HepG2 (cell line): ENCODE results near the gene RAD51C. TPM values are rescaled to one million over a fixed set of nuclear protein-coding genes. Genes with fewer than 3 reads are reported as not detected.

Experiments
- ADNP ChIP-seq: sonication (generic); formaldehyde crosslinking; IDR thresholded peaks from 2 replicates; pipeline ENCODE4 v1.4.0; 2020; ENCODE audit warnings: missing genetic modification reagents
- AGO1 ChIP-seq: fragments of 200-400 bp; formaldehyde crosslinking; IDR thresholded peaks from 2 replicates; pipeline ENCODE4 v1.6.1; 2017; ENCODE audit warnings: mild to moderate bottlenecking, low read depth, low read length, moderate library complexity; ENCODE audit not compliant: poor library complexity, severe bottlenecking
- EED ChIP-seq: sonication (generic); formaldehyde crosslinking; IDR thresholded peaks from 2 replicates; pipeline ENCODE4 v1.5.0; 2020; ENCODE audit warnings: mild to moderate bottlenecking, missing genetic modification reagents
- EHMT2 ChIP-seq: fragments of 200-600 bp; sonication (generic); IDR thresholded peaks from 2 replicates; pipeline ENCODE4 v1.7.0; 2017; ENCODE audit warnings: antibody characterized with exemption, low read depth, low read length, borderline replicate concordance
- ELF1 ChIP-seq: sonication (generic); formaldehyde crosslinking; IDR thresholded peaks from 2 replicates; pipeline ENCODE4 v1.4.0; 2020; ENCODE audit warnings: missing genetic modification reagents
- JUNB ChIP-seq: sonication (generic); formaldehyde crosslinking; IDR thresholded peaks from 2 replicates; pipeline ENCODE4 v1.8.0; 2022; ENCODE audit warnings: missing genetic modification reagents, mild to moderate bottlenecking, borderline replicate concordance
- POLR2A ChIP-seq, 2 experiments: IDR thresholded peaks; 2 replicates each; pipeline ENCODE4 v1.6.1; 2011; ENCODE audit warnings: low read depth in 2 of 2, low read length in 2 of 2, mild to moderate bottlenecking in 1 of 2, moderate library complexity in 1 of 2; ENCODE audit not compliant: insufficient read depth in 1 of 2
- SIX4 ChIP-seq: sonication (generic); formaldehyde crosslinking; IDR thresholded peaks from 2 replicates; pipeline ENCODE4 v1.4.0; 2020; ENCODE audit warnings: missing genetic modification reagents
- TAF15 ChIP-seq: fragments of 200-400 bp; formaldehyde crosslinking; IDR thresholded peaks from one replicate; pipeline ENCODE4 v1.6.1; 2018; ENCODE audit warnings: mild to moderate bottlenecking, low read depth, low read length; ENCODE audit not compliant: poor library complexity, severe bottlenecking
- YEATS4 ChIP-seq: sonication (generic); formaldehyde crosslinking; IDR thresholded peaks from 2 replicates; pipeline ENCODE4 v1.4.0; 2020; ENCODE audit warnings: missing genetic modification reagents, borderline replicate concordance
- ZBTB8A ChIP-seq: sonication (generic); formaldehyde crosslinking; IDR thresholded peaks from 2 replicates; pipeline ENCODE4 v1.4.0; 2020; ENCODE audit warnings: mild to moderate bottlenecking, low read depth, missing genetic modification reagents, borderline replicate concordance
- ZNF282 ChIP-seq: fragments of 450-650 bp; IDR thresholded peaks from 2 replicates; pipeline ENCODE4 v1.6.1; 2018; ENCODE audit not compliant: partially characterized antibody
- ZNF296 ChIP-seq: sonication (generic); formaldehyde crosslinking; conservative IDR thresholded peaks from 2 replicates; pipeline ENCODE4 v1.5.0; 2020; ENCODE audit warnings: mild to moderate bottlenecking, missing genetic modification reagents
- ZNF317 ChIP-seq: sonication (generic); formaldehyde crosslinking; IDR thresholded peaks from 2 replicates; pipeline ENCODE4 v1.5.0; 2020; ENCODE audit warnings: mild to moderate bottlenecking, missing genetic modification reagents
- ZNF597 ChIP-seq: sonication (generic); formaldehyde crosslinking; IDR thresholded peaks from 2 replicates; pipeline ENCODE4 v1.5.0; 2020; ENCODE audit warnings: missing genetic modification reagents
- ZNF703 ChIP-seq: sonication (generic); formaldehyde crosslinking; IDR thresholded peaks from 2 replicates; pipeline ENCODE4 v1.5.1; 2020; ENCODE audit warnings: missing genetic modification reagents, mild to moderate bottlenecking, moderate library complexity, borderline replicate concordance
- ZNF75D ChIP-seq: sonication (generic); formaldehyde crosslinking; IDR thresholded peaks from 2 replicates; pipeline ENCODE4 v1.8.1; 2023; ENCODE audit warnings: missing genetic modification reagents, mild to moderate bottlenecking, borderline replicate concordance
- polyA plus RNA-seq, 8 experiments: library from polyadenylated mRNA; depleted of rRNA in 3 of 8; stranded (reverse) in 7 of 8; unstranded in 1 of 8; fragments of >200 nt; fragmentation: Illumina TruSeq in 4 of 8; extraction: Trizol in 4 of 8; gene quantifications; 2 replicates each; pipeline versions ENCODE4 v1.2.1 to v1.2.3, GENCODE V29; 2011 to 2016; ENCODE audit warnings: low read depth in 4 of 8, missing spikeins in 1 of 8, mixed read lengths in 1 of 8; ENCODE audit not compliant: insufficient read depth in 1 of 8
- total RNA-seq, 5 experiments: library from RNA; depleted of rRNA; stranded (reverse); fragments of >200 nt; fragmentation: Illumina TruSeq; extraction: Trizol; gene quantifications; 2 replicates each; pipeline ENCODE4 v1.2.3, GENCODE V29; 2016; ENCODE audit warnings: low read depth in 1 of 5
- TF ChIP-seq, protein P1 (sequence below): sonication (generic); formaldehyde crosslinking; IDR thresholded peaks from 2 replicates; pipeline ENCODE4 v1.5.1; 2020; ENCODE audit warnings: mild to moderate bottlenecking, missing genetic modification reagents, borderline replicate concordance
- TF ChIP-seq, protein P2 (sequence below): conservative IDR thresholded peaks from 2 replicates; pipeline ENCODE4 v1.6.1; 2018; ENCODE audit warnings: missing genetic modification reagents
- TF ChIP-seq, protein P3 (sequence below), 2 experiments: sonication (generic) in 1 of 2; formaldehyde crosslinking in 1 of 2; IDR thresholded peaks; 2 replicates each; pipeline versions ENCODE4 v1.4.0 to v1.6.1; 2018 to 2020; ENCODE audit warnings: missing genetic modification reagents in 2 of 2, borderline replicate concordance in 1 of 2, low read depth in 1 of 2, mild to moderate bottlenecking in 1 of 2, missing biosample characterization in 1 of 2
- TF ChIP-seq, protein P4 (sequence below): sonication (generic); formaldehyde crosslinking; conservative IDR thresholded peaks from 2 replicates; pipeline ENCODE4 v1.8.0; 2022; ENCODE audit warnings: low read depth, missing genetic modification reagents

Gene RAD51C
- total and polyA plus RNA-seq, 2 of the 13 experiments (the other 11 are each of a cell fraction or from before 2014, with no cell fraction given) = 38.5 to 106 TPM

DNA sequence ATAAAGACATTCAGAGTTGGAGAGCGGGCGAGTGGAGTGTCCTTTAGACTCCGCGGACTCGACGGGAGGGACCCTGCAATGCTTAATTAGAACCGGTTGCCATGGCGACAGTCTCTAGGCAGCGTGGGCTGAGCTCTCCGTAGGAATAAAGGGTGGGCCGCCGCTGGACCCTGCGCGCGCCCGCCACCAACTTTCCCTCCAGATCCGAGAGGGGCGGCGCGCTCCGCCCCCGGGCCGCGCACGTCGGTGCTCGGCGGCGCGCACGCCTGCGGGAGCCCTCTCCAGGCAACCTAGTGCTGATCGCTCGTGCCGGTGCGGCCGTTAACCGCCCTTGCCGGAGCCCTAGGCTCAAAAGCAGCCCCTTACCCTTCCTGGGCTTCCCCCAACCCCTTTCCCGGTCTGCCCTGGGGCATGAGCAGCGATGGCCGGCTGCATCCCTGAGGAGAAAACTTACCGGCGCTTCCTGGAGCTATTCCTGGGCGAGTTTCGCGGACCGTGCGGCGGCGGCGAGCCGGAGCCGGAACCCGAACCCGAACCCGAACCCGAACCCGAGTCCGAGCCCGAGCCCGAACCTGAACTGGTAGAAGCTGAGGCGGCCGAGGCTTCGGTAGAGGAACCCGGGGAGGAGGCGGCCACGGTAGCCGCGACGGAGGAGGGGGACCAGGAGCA lies 63.3 kb downstream of the RAD51C start, which contains the start of gene PPM1E (continued):
- TF ChIP-seq, protein P1, sequence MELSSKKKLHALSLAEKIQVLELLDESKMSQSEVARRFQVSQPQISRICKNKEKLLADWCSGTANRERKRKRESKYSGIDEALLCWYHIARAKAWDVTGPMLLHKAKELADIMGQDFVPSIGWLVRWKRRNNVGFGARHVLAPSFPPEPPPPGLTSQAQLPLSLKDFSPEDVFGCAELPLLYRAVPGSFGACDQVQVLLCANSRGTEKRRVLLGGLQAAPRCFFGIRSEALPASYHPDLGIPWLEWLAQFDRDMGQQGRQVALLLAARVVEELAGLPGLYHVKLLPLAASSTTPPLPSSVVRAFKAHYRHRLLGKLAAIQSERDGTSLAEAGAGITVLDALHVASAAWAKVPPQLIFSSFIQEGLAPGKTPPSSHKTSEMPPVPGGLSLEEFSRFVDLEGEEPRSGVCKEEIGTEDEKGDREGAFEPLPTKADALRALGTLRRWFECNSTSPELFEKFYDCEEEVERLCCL = no peak
- TF ChIP-seq, protein P2, sequence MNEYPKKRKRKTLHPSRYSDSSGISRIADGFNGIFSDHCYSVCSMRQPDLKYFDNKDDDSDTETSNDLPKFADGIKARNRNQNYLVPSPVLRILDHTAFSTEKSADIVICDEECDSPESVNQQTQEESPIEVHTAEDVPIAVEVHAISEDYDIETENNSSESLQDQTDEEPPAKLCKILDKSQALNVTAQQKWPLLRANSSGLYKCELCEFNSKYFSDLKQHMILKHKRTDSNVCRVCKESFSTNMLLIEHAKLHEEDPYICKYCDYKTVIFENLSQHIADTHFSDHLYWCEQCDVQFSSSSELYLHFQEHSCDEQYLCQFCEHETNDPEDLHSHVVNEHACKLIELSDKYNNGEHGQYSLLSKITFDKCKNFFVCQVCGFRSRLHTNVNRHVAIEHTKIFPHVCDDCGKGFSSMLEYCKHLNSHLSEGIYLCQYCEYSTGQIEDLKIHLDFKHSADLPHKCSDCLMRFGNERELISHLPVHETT = no peak
- TF ChIP-seq ADNP (CRISPR knock-in tag) (no peak), ZNF296 (CRISPR knock-in tag) (no peak), ZNF317 (CRISPR knock-in tag) (no peak), EED (CRISPR knock-in tag) (0 out of 2 replicates have a peak, but pooled peaks have one; percentile 76), POLR2A (IDR thresholded peaks at IDR 0.05; ENCODE audit: insufficient read depth in 1 of 2, low read depth in 2 of 2, low read length in 2 of 2) (no peak), TAF15 (no peak), SIX4 (CRISPR knock-in tag) (no peak), EHMT2 (no peak), YEATS4 (CRISPR knock-in tag) (no peak), ZBTB8A (CRISPR knock-in tag) (no peak), JUNB (CRISPR knock-in tag) (no peak), ZNF75D (CRISPR knock-in tag) (no peak), ZNF703 (CRISPR knock-in tag) (no peak), ELF1 (CRISPR knock-in tag) (no peak), ZNF597 (CRISPR knock-in tag) (no peak), AGO1 (peak; percentile 25), ZNF282 (no peak)
- TF ChIP-seq, protein P3, sequence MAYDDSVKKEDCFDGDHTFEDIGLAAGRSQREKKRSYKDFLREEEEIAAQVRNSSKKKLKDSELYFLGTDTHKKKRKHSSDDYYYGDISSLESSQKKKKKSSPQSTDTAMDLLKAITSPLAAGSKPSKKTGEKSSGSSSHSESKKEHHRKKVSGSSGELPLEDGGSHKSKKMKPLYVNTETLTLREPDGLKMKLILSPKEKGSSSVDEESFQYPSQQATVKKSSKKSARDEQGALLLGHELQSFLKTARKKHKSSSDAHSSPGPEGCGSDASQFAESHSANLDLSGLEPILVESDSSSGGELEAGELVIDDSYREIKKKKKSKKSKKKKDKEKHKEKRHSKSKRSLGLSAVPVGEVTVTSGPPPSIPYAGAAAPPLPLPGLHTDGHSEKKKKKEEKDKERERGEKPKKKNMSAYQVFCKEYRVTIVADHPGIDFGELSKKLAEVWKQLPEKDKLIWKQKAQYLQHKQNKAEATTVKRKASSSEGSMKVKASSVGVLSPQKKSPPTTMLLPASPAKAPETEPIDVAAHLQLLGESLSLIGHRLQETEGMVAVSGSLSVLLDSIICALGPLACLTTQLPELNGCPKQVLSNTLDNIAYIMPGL (CRISPR knock-in tag; IDR thresholded peaks at IDR 0.05; ENCODE audit: borderline replicate concordance in 1 of 2, low read depth in 1 of 2) = no peak
- TF ChIP-seq, protein P4, sequence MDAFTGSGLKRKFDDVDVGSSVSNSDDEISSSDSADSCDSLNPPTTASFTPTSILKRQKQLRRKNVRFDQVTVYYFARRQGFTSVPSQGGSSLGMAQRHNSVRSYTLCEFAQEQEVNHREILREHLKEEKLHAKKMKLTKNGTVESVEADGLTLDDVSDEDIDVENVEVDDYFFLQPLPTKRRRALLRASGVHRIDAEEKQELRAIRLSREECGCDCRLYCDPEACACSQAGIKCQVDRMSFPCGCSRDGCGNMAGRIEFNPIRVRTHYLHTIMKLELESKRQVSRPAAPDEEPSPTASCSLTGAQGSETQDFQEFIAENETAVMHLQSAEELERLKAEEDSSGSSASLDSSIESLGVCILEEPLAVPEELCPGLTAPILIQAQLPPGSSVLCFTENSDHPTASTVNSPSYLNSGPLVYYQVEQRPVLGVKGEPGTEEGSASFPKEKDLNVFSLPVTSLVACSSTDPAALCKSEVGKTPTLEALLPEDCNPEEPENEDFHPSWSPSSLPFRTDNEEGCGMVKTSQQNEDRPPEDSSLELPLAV = no peak
